NCI-H2107 treated with DMSO at 0.1 percent for 48 hours (cell line): Measurements from ENCODE around the gene MYO9B.
A peak's percentile ranks its signal among the peaks of the same experiment; 100 is the strongest.

Source experiments
- DNase-seq: peaks from one replicate; lab custom pipeline; 2025; ENCODE audit not compliant: unreplicated experiment; lab: John Stamatoyannopoulos, UW

MYO9B gene, protein sequence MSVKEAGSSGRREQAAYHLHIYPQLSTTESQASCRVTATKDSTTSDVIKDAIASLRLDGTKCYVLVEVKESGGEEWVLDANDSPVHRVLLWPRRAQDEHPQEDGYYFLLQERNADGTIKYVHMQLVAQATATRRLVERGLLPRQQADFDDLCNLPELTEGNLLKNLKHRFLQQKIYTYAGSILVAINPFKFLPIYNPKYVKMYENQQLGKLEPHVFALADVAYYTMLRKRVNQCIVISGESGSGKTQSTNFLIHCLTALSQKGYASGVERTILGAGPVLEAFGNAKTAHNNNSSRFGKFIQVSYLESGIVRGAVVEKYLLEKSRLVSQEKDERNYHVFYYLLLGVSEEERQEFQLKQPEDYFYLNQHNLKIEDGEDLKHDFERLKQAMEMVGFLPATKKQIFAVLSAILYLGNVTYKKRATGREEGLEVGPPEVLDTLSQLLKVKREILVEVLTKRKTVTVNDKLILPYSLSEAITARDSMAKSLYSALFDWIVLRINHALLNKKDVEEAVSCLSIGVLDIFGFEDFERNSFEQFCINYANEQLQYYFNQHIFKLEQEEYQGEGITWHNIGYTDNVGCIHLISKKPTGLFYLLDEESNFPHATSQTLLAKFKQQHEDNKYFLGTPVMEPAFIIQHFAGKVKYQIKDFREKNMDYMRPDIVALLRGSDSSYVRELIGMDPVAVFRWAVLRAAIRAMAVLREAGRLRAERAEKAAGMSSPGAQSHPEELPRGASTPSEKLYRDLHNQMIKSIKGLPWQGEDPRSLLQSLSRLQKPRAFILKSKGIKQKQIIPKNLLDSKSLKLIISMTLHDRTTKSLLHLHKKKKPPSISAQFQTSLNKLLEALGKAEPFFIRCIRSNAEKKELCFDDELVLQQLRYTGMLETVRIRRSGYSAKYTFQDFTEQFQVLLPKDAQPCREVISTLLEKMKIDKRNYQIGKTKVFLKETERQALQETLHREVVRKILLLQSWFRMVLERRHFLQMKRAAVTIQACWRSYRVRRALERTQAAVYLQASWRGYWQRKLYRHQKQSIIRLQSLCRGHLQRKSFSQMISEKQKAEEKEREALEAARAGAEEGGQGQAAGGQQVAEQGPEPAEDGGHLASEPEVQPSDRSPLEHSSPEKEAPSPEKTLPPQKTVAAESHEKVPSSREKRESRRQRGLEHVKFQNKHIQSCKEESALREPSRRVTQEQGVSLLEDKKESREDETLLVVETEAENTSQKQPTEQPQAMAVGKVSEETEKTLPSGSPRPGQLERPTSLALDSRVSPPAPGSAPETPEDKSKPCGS (N-terminal part only)

DNA sequence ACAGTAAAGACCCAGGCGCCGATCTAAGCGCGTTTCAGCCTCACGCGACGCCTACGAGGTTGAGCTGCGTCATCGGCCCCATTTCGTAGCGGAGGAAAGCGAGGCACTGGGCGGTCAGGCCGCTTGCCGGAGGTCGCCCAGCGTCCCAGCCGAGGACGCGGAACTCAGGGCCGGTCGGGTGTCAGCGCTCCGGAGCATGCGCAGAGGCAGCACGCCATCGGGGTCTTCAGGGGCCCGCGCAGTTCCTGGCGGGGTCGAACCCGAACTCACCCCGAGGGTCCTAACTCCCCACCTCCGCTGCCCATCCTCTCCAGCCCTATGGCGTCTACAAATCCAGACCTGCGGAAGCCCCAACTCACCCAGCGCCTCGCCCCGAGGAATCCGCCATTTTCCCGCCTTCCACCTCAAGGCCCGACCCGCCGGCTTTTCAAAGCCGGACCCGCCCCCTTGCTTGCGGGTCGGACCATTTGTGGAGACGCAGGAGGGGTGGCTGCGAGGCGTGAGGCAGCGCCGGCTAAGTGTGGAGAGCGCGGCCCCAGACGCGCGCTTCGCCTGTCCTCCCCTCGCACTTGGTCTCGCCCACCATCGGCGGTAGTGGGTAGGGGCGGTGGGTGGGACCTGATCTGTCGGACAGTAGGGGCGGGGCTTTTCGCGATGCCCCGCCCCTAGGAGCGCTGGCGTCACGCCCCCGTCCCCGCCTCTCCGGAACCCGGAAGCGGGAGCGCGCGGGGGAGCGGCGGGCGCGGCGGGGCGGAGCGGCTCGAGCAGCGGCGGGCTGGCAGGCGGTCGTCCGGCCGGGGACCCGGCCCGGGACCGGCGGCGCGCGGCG is at the start of gene MYO9B, which contains the start of gene HAUS8:
Gene MYO9B (plus strand): TSS at position 743 of the 829 bp plus-strand sequence. CDS start 25,941 bp downstream, outside the sequence.
Gene HAUS8 (minus strand): TSS at position 418 of the 829 bp plus-strand sequence. CDS start 30 bp downstream, at position 388.
- DNase-seq: peak; percentile 90

GRCh38 chr19:17025991-17026658 is 49.5 kb upstream of the MYO9B start:
- DNase-seq: no peak

DNA sequence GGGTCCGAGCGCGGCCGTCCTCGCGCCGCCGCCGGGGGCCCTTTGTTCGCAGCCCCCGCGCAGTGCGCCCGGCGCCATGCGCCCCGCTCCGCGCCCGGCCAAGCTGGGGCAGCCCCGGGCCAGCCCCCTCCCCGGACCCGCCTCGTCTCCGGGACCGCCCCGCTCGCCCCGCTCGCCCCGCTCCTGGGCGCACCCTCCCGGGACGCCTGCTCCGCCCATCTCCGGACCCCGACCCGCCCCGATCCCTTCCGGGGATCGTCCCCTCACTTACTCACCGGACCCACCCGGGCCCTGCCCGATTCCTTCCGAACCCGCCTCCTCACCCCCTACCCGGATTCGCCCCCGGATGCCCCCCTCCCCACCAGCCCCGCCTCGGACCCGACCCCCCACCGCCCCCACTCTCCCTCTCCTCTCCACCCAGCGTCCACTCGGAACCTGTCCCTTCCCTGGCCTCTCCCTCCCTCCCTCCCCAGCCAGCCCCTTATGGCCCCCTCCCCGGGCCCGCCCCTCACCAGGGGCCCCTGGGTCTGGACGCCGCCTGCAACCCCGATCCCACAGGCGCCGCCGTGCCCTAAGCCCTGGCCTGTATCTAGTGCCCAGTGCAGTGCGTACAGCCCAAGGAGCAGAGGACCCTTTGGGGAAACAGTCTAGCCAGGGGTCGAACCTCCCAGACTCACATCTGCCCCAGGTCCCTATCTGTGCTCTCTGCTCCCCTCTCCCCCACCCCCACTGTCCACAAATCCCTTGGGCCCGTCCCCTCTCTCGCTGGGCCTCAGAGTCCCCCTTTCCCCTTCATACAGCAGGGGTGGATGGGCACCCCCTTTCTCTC is 48.7 kb upstream of the MYO9B start, which contains the start of gene CPAMD8:
Gene CPAMD8 (minus strand): TSS at position 105 of the 829 bp plus-strand sequence. CDS start 168 bp downstream, outside the sequence.
- DNase-seq: no peak

DNA sequence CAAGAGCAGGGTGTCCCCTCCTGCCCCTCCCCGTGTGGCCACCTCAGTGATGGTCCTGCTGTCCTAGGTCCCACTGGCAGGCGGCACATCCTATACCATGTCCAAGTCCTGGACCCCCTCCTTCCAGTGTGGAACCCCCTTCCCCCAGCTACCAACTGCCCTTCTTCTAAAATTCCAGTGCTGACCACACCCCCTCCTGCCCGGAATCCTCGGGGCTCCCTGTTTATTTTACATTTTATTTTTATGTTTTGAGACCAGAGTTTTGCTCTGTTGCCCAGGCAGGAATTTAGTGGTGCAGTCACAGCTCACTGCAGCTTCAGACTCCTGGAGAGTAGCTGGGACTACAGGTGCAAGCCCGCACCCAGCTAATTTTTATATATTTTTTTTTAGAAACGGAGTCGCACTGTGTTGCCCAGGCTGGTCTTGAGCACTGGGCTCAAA is 48.0 kb upstream of the MYO9B start:
- no peak for DNase-seq

- no peak for DNase-seq
Measured at GRCh38 chr19:17031741-17032140, 43.8 kb upstream of the MYO9B start.

- no peak for DNase-seq
Measured at GRCh38 chr19:17035842-17036424, 39.6 kb upstream of the MYO9B start.

- DNase-seq: no peak
Measured at GRCh38 chr19:17036640-17037039, 38.9 kb upstream of the MYO9B start.

DNA sequence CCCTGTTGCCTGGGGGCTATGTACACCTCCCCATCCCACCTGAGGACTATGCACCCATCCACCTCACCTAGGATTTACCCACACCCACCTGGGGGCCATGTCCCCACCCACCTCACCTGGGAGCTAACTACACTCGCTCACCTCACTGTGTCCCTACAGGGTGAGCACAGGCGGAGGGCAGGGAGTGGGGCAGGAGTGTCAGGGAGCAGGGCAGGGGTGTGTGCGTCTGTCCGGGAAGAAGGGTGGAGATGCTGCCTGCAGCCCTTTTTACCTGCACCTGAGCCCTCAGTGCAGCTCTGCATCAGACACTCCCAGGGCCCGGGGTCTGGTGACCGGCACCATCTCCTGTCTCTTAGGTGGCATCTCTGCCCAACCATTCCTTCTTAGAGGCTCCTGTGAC is 38.4 kb upstream of the MYO9B start:
- no peak for DNase-seq

DNA sequence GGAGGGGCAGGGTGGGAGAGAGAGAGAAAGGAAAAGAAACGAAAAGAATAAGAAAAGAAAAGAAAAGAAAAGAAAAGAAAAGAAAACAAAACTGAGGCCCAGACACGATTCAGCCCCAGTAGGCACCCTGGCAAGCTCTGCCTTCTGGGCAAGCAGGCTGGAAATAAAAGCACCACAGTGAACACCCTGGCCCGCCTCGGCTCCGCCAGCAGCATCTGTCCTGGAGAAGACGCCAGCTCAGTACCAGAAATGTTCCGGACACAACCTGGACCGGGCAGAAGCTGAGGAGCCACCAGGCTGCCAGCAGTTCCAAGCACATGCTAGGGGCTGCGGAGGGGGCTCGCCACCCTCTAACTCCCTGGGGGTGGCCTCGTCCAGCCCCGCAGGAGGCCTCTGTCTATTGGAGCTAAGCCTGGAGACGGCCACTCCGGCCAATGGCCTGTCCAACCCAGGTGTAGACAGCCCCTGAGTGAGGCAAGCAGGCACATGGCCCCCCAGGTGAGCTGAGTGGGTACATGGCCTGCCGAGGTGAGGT is 37.5 kb upstream of the MYO9B start:
- no peak for DNase-seq

- DNase-seq: no peak
Measured at GRCh38 chr19:17041976-17042375, 33.6 kb upstream of the MYO9B start.

DNA sequence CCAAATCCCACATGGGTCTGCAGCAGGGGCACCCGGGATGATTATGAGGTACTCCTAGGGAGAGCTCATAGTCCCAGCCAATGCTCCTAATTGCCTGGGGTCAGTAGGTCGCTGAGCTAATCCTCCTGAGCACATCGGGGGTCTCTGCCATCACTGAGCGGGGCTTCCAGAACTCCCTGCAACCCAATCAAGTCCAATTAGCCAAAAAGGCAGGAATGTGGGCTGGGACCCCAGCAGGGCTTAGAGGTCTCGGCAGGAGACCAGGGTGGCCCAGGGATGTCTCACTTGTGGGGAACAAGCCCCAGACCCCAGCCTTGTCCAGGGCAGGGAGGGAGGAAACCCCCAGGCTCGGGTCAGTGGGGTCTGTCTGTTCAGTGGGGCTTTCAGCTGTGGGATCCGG is 31.8 kb upstream of the MYO9B start:
- DNase-seq: no peak

DNA sequence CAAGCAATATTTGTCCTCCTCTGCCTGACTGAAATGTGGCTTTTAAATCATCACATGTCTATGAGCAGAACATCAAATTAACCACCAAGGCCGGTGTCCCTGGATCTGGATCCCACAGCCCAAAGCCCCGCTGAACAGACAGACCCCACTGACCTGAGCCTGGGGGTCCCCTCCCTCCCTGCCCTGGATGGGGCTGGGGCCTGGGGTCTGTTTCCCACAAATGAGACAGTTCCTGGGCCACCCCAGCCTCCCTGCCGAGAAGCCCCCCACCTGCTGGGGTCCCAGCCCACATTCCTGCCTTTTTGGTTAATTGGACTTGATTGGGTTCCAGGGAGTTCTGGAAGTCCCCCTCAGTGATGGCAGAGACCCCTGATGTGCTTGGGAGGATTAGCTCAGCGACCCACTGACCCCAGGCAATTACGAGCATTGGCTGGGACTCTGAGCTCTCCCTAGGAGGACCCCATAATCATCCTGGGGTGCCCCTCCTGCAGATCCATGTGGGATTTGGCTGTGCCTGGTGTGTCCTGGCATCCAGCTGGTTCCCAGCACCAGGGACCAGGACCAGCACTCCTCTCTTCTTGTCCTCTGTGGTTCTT is 29.6 kb upstream of the MYO9B start:
- no peak for DNase-seq

- DNase-seq: no peak
Measured at GRCh38 chr19:17048885-17049453, 26.6 kb upstream of the MYO9B start.

GRCh38 chr19:17049711-17050280 is 25.8 kb upstream of the MYO9B start:
- no peak for DNase-seq

DNA sequence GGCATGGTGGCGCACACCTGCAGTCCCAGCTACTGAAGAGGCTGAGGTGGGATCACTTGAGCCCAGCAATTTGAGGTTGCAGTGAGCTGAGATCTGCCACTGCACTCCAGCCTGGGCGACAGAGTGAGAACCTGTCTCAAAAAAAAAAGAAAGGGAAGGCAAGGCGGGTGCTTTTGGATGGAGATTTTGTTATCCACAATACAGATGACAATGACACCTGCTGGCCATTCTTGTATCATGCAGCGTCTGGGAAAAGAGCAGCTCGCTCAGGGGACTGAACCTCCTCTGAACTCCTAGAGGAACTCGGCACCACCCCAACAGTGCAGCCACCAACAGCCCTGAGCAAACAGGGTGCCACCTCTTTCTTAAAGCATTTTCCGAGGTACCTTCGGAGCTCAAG is 23.1 kb upstream of the MYO9B start:
- no peak for DNase-seq

DNA sequence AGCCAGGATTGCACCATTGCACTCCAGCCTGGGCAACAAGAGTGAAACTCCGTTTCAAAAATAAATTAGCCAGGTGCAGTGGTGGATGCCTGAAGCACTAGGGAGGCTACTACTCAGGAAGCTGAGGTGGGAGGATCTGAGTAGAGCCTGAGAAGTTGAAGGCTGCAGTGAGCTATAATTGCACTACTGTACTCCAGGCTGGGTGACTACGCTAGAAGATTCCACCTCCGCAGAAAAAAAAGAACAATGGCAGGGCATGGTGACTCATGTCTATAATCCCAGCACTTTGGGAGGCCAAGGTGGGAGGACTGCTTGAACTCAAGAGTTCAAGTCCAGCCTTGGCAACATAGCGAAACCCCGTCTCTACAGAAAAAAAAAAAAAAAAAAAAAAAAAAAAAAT is 20.8 kb upstream of the MYO9B start:
- no peak for DNase-seq

DNA sequence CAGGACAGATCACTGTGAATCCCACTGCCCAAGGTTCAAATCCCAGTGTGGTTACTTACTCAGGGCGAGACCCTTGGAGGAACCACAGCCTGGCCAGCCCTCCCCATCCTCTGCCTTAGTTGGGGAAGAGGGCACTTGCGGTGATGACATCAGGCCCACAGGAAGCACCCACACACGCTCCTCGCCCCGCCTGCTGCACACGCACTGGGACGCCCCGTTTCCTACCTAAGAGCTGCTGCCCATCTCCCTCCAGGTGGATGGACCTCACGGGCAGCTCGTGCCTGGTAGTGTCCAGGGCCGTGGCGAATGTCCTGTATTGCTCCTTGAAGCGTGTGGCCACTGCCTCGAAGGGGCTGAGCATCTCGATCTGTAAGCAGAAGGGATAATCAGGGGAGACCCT is 19.9 kb upstream of the MYO9B start:
- DNase-seq: no peak
